CD4-positive, alpha-beta T cell (primary cell): ENCODE results near the gene CDK14. TPM values are rescaled to one million over a fixed set of nuclear protein-coding genes. Genes with fewer than 3 reads are reported as not detected.

Experiments
- ATAC-seq: fragments of 200-7000 bp; cut with Tn5 transposase; one replicate; pipeline ENCODE4 v1.10.0; 2022; ENCODE audit warnings: mild to moderate bottlenecking; ENCODE audit not compliant: poor library complexity
- CTCF ChIA-PET: fragments of 350-600 bp; sonication (Branson Sonifier 250); formaldehyde crosslinking; loops from one replicate; lab custom pipeline; 2021; ENCODE audit warnings: antibody characterized with exemption, inconsistent platforms; lab: Charles Lee
- POLR2A ChIA-PET: fragments of 350-600 bp; sonication (Branson Sonifier 250); formaldehyde crosslinking; loops from one replicate; lab custom pipeline; 2021; ENCODE audit warnings: antibody characterized with exemption, inconsistent platforms; lab: Charles Lee
- DNase-seq, 14 experiments: peaks; one replicate each; pipeline ENCODE4 v3.0.0-alpha.2; 2013 to 2020; ENCODE audit warnings: mixed read lengths in 2 of 14
- H3K27ac ChIP-seq, 2 donors: one replicate each; pipeline versions ENCODE4 v1.5.1 to v1.7.0; 2013; ENCODE audit warnings: low read length in 2 of 2, low read depth in 1 of 2, mild to moderate bottlenecking in 1 of 2
- H3K27me3 ChIP-seq, 2 experiments: 1 replicate in 1 of 2; 2 replicates in 1 of 2; pipeline versions ENCODE4 v1.6.1 to v1.7.0; 2013; ENCODE audit warnings: low read length in 2 of 2, control low read depth in 1 of 2, mild to moderate bottlenecking in 1 of 2, moderate library complexity in 1 of 2; ENCODE audit not compliant: insufficient read depth in 2 of 2, control insufficient read depth in 1 of 2
- H3K36me3 ChIP-seq: one replicate; pipeline ENCODE4 v1.6.1; 2013; ENCODE audit warnings: low read length, control low read depth; ENCODE audit not compliant: insufficient read depth
- H3K4me1 ChIP-seq: one replicate; pipeline ENCODE4 v1.6.1; 2013; ENCODE audit warnings: low read length, control low read depth; ENCODE audit not compliant: insufficient read depth
- H3K4me3 ChIP-seq: one replicate; pipeline ENCODE4 v1.5.1; 2013; ENCODE audit warnings: mild to moderate bottlenecking, low read length, moderate library complexity
- H3K9me3 ChIP-seq, 2 experiments: 1 replicate in 1 of 2; 2 replicates in 1 of 2; pipeline versions ENCODE4 v1.6.1 to v1.7.0; 2013; ENCODE audit warnings: low read length in 2 of 2, mild to moderate bottlenecking in 2 of 2, control low read depth in 1 of 2, moderate library complexity in 1 of 2; ENCODE audit not compliant: control insufficient read depth in 1 of 2, insufficient read depth in 1 of 2
- H3K27ac Mint-ChIP-seq: one replicate; pipeline ENCODE4 v1.8.0; 2020; ENCODE audit warnings: mixed read lengths
- H3K27me3 Mint-ChIP-seq: one replicate; pipeline ENCODE4 v1.8.0; 2021; ENCODE audit warnings: mixed read lengths
- H3K36me3 Mint-ChIP-seq: one replicate; pipeline ENCODE4 v1.8.0; 2021; ENCODE audit warnings: low read depth, mixed read lengths
- H3K4me1 Mint-ChIP-seq: one replicate; pipeline ENCODE4 v1.8.0; 2021; ENCODE audit warnings: low read depth, mixed read lengths
- H3K4me3 Mint-ChIP-seq: one replicate; pipeline ENCODE4 v1.8.0; 2020; ENCODE audit warnings: mild to moderate bottlenecking, mixed read lengths
- H3K9me3 Mint-ChIP-seq: one replicate; pipeline ENCODE4 v1.8.0; 2020; ENCODE audit warnings: mixed read lengths
- CTCF ChIP-seq: fragments of 200-600 bp; IDR thresholded peaks from one replicate; pipeline ENCODE4 v1.8.0; 2022; ENCODE audit warnings: antibody characterized with exemption, mild to moderate bottlenecking
- intact Hi-C, 2 experiments: fragments of 100-400 bp; cut with DNase I in 1 of 2; cut with micrococcal nuclease in 1 of 2; formaldehyde crosslinking; loops; one replicate each; pipeline versions ENCODE4 v1.15.1 to v1.9.0; 2023 to 2025; cut with DNase I, micrococcal nuclease
- total RNA-seq, 174 experiments: library from RNA in 2 of 174; stranded (reverse) in 2 of 174; gene quantifications; one replicate each; pipeline ENCODE4 v1.2.3 and lab custom pipeline; 2021 to 2026

The CDK14 gene
- total RNA-seq, 2 experiments from 2014 or later = 0.45 to 0.47 TPM

GRCh38 chr7:90723233-90723632 lies 127.1 kb downstream of the CDK14 start:
- DNase-seq (no peak), ATAC-seq (no peak)
- Mint-ChIP-seq H3K27ac (no peak overlapping the region), H3K4me1 (no peaks in the 10 kb centered on the region), H3K9me3 (no peaks in the 10 kb centered on the region), H3K36me3 (no peaks in the 10 kb centered on the region), H3K27me3 (no peaks in the 10 kb centered on the region), H3K4me3 (no peak overlapping the region)
- H3K27me3 ChIP-seq = no peaks in the 10 kb centered on the region
- ChIA-PET POLR2A (no interaction called here), CTCF (no interaction called here)
- no peaks in the 10 kb centered on the region for H3K4me1 ChIP-seq
- no peaks in the 10 kb centered on the region for H3K36me3 ChIP-seq
- H3K9me3 ChIP-seq = no peaks in the 10 kb centered on the region
- intact Hi-C loops = no loop called here
- no peak overlapping the region for H3K4me3 ChIP-seq
- TF ChIP-seq CTCF = no peak
- H3K27ac ChIP-seq = no peak overlapping the region

GRCh38 chr7:90723866-90724265 lies 127.7 kb downstream of the CDK14 start:
- no peak for TF ChIP-seq CTCF
- CTCF ChIA-PET = no interaction called here

GRCh38 chr7:90726120-90726519 lies 130.0 kb downstream of the CDK14 start:
- Histone ChIP-seq H3K27ac (no peak overlapping the region), H3K4me3 (no peak overlapping the region), H3K4me1 (no peaks in the 10 kb centered on the region), H3K27me3 (no peaks in the 10 kb centered on the region), H3K36me3 (no peaks in the 10 kb centered on the region), H3K9me3 (no peaks in the 10 kb centered on the region)
- Mint-ChIP-seq H3K27me3 (no peaks in the 10 kb centered on the region), H3K4me3 (no peak overlapping the region), H3K4me1 (no peaks in the 10 kb centered on the region), H3K27ac (no peak overlapping the region), H3K36me3 (no peaks in the 10 kb centered on the region), H3K9me3 (no peaks in the 10 kb centered on the region)
- intact Hi-C loops = no loop called here
- TF ChIP-seq CTCF = no peak
- CTCF ChIA-PET = no interaction called here
- POLR2A ChIA-PET = no interaction called here
- DNase-seq (no peak), ATAC-seq (no peak)

More at GRCh38 chr7:90723866-90724265, 127.7 kb downstream of the CDK14 start:
- DNase-seq (no peak), ATAC-seq (no peak)
- H3K4me3 Mint-ChIP-seq = no peak overlapping the region
- H3K4me1 ChIP-seq = no peaks in the 10 kb centered on the region
- H3K36me3 Mint-ChIP-seq = no peaks in the 10 kb centered on the region
- POLR2A ChIA-PET = no interaction called here
- no peak overlapping the region for H3K4me3 ChIP-seq
- H3K4me1 Mint-ChIP-seq = no peaks in the 10 kb centered on the region
- H3K27me3 ChIP-seq = no peaks in the 10 kb centered on the region
- no peaks in the 10 kb centered on the region for H3K36me3 ChIP-seq
- no peaks in the 10 kb centered on the region for H3K9me3 ChIP-seq
- intact Hi-C loops = no loop called here
- H3K27me3 Mint-ChIP-seq = no peaks in the 10 kb centered on the region
- no peak overlapping the region for H3K27ac Mint-ChIP-seq
- H3K9me3 Mint-ChIP-seq = no peaks in the 10 kb centered on the region
- no peak overlapping the region for H3K27ac ChIP-seq
